Common myeloid progenitor, CD34-positive (primary cell): ENCODE measurements around the gene NAPA.

ENCODE experiments used
- CTCF ChIA-PET: fragments of 350-600 bp; sonication (Branson Sonifier 250); formaldehyde crosslinking; loops from one replicate; lab custom pipeline; 2021; ENCODE audit warnings: antibody characterized with exemption; lab: Charles Lee
- POLR2A ChIA-PET: fragments of 350-600 bp; sonication (Branson Sonifier 250); formaldehyde crosslinking; loops from one replicate; lab custom pipeline; 2021; ENCODE audit warnings: antibody characterized with exemption; lab: Charles Lee
- DNase-seq, 3 donors: peaks; one replicate each; pipeline versions ENCODE4 v3.0.0 to v3.0.0-alpha.2; 2013
- H3K27ac ChIP-seq, 2 experiments: 1 replicate in 1 of 2; 2 replicates in 1 of 2; pipeline ENCODE4 v1.7.0; 2013; ENCODE audit warnings: inconsistent platforms in 2 of 2, low read length in 2 of 2, mild to moderate bottlenecking in 2 of 2, low read depth in 1 of 2, moderate library complexity in 1 of 2; ENCODE audit not compliant: severe bottlenecking in 2 of 2, insufficient read depth in 1 of 2, poor library complexity in 1 of 2
- H3K27me3 ChIP-seq, 5 experiments: replicated peaks in 2 of 5; 1 replicate in 3 of 5; 2 replicates in 2 of 5; pipeline versions ENCODE4 v1.6.1 to v1.7.0; 2013; ENCODE audit warnings: low read length in 4 of 5, mild to moderate bottlenecking in 2 of 5, moderate library complexity in 2 of 5, inconsistent platforms in 1 of 5; ENCODE audit not compliant: insufficient read depth in 5 of 5, control insufficient read depth in 4 of 5
- H3K36me3 ChIP-seq, 4 experiments: 1 replicate in 2 of 4; 2 replicates in 2 of 4; pipeline versions ENCODE4 v1.6.1 to v1.7.0; 2013; ENCODE audit warnings: low read length in 3 of 4, control low read depth in 1 of 4, mild to moderate bottlenecking in 1 of 4; ENCODE audit not compliant: control insufficient read depth in 4 of 4, insufficient read depth in 4 of 4
- H3K4me1 ChIP-seq, 4 experiments: 1 replicate in 3 of 4; 2 replicates in 1 of 4; pipeline versions ENCODE4 v1.6.1 to v1.7.1; 2013; ENCODE audit warnings: low read length in 3 of 4, mild to moderate bottlenecking in 3 of 4, control low read depth in 1 of 4, inconsistent platforms in 1 of 4, moderate library complexity in 1 of 4; ENCODE audit not compliant: control insufficient read depth in 4 of 4, insufficient read depth in 4 of 4; ENCODE audit errors: control extremely low read depth in 1 of 4
- H3K4me3 ChIP-seq, 7 experiments: 1 replicate in 4 of 7; 2 replicates in 3 of 7; pipeline versions ENCODE4 v1.5.1 to v1.7.0; 2013; ENCODE audit warnings: mild to moderate bottlenecking in 7 of 7, low read length in 6 of 7, moderate library complexity in 6 of 7, inconsistent platforms in 2 of 7, low read depth in 2 of 7, control low read depth in 1 of 7; ENCODE audit not compliant: insufficient read depth in 4 of 7, control insufficient read depth in 1 of 7; ENCODE audit errors: extremely low read depth in 1 of 7
- H3K9me3 ChIP-seq, 5 experiments: 1 replicate in 4 of 5; 2 replicates in 1 of 5; pipeline versions ENCODE4 v1.6.1 to v1.7.1; 2013; ENCODE audit warnings: low read length in 4 of 5, mild to moderate bottlenecking in 2 of 5, inconsistent platforms in 1 of 5, low read depth in 1 of 5, moderate library complexity in 1 of 5; ENCODE audit not compliant: control insufficient read depth in 4 of 5, insufficient read depth in 2 of 5; ENCODE audit errors: control extremely low read depth in 1 of 5
- WGBS: methylation state at CpG from one replicate; pipeline ENCODE4 v1.1.5; 2013; ENCODE audit not compliant: insufficient coverage; 5-methylcytosine and 5-hydroxymethylcytosine counted together

NAPA gene

GRCh38 chr19:47526798-47527197, 11.9 kb upstream of the NAPA start:
- POLR2A ChIA-PET, result no interaction called here
- Histone ChIP-seq H3K4me3 (no peak overlapping the region), H3K9me3 (no peaks in the 10 kb centered on the region), H3K4me1 (peaks cover 0 to 6% (median 3%) of the 10 kb centered on the region in 4 experiments), H3K36me3 (no peaks in the 10 kb centered on the region), H3K27me3 (peaks cover 0 to 6% (median 4%) of the 10 kb centered on the region in 5 experiments), H3K27ac (no peak overlapping the region)
- CTCF ChIA-PET, result no interaction called here
- 100% methylated on average over 1 of the region's 3 CpGs for WGBS
- DNase-seq, result no peak

DNA sequence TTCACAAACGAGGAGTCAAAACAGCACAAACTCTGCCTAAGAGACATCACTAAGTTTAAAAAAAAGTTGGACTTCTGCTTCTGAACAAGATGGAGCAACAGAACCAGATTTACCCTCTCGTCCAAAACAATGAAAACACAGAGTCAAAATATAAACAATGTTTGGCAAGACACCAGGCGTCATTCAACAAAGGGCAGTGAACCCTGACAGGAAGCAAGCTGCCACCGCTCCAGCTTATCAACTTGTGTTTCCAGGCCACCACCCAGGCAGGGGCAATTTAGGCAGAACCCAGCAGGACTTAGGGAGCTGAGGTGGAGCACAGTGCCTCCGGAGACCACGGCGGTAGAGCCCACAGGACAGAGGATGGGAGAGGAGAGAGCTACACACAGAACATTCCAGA, 8.6 kb upstream of the NAPA start:
- 68% methylated on average over 4 of the region's 7 CpGs for WGBS

GRCh38 chr19:47521473-47522180, 6.8 kb upstream of the NAPA start:
- peaks cover 7 to 43% (median 19%) of the 10 kb centered on the region in 4 experiments for H3K4me1 ChIP-seq
- no peaks in the 10 kb centered on the region for H3K9me3 ChIP-seq
- DNase-seq, result peak in 1 of 3 donors; percentile 21
- H3K27ac ChIP-seq, result no peak overlapping the region
- peaks cover 0 to 14% (median 4%) of the 10 kb centered on the region in 5 experiments for H3K27me3 ChIP-seq
- POLR2A ChIA-PET, result interaction anchor here (0.7 kb wide), 1 partner anchor 45 kb away, joined by 3 read pairs; no protein-coding TSS in a partner anchor
- H3K36me3 ChIP-seq, result no peaks in the 10 kb centered on the region
- WGBS, result 59% methylated on average over 20 of the region's 20 CpGs
- H3K4me3 ChIP-seq, result peak overlapping the region in 2 of 7 experiments; percentile 10 to 42
- CTCF ChIA-PET, result interaction anchor here (0.7 to 1.6 kb wide), 4 partner anchors 10 to 85 kb away, joined by 3 read pairs; no protein-coding TSS in a partner anchor

More for the DNA sequence above, 8.6 kb upstream of the NAPA start:
- no peak overlapping the region for H3K27ac ChIP-seq
- H3K36me3 ChIP-seq, result no peaks in the 10 kb centered on the region
- CTCF ChIA-PET, result interaction anchor here (1.1 to 1.2 kb wide), 2 partner anchors 9 to 36 kb away, joined by 3 to 4 read pairs; no protein-coding TSS in a partner anchor
- peaks cover 4 to 25% (median 11%) of the 10 kb centered on the region in 4 experiments for H3K4me1 ChIP-seq
- H3K27me3 ChIP-seq, result peaks cover 0 to 14% (median 4%) of the 10 kb centered on the region in 5 experiments
- H3K4me3 ChIP-seq, result no peak overlapping the region
- no peaks in the 10 kb centered on the region for H3K9me3 ChIP-seq
- POLR2A ChIA-PET, result interaction anchor here (0.8 kb wide), 1 partner anchor 55 kb away, joined by 5 read pairs; no protein-coding TSS in a partner anchor
- peak in 1 of 3 donors; percentile 26 for DNase-seq

DNA sequence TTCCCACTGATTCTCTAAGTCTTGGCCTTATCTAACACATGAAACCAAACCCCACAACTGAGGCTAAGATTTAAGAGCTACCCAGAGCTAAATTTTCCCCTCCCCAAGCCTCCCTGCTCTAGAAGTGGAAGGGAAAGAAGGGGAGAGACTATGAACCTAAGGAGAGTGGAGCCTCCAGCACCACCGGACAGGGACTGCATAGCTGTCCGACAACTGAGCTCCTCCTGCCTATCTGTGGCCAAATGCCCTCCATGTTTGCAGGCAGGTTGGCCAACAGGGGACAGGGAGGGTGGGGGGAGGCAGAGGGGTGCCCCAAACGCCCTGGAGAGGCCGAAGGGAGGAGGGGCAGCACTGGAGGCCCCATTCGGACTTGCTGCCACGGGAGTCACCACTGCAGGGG, 6.0 kb upstream of the NAPA start:
- 85% methylated on average over 4 of the region's 6 CpGs for WGBS
- Histone ChIP-seq H3K4me1 (peaks cover 12 to 51% (median 25%) of the 10 kb centered on the region in 4 experiments), H3K27me3 (peaks cover 0 to 14% (median 4%) of the 10 kb centered on the region in 5 experiments), H3K36me3 (no peaks in the 10 kb centered on the region), H3K4me3 (no peak overlapping the region), H3K9me3 (no peaks in the 10 kb centered on the region), H3K27ac (no peak overlapping the region)
- POLR2A ChIA-PET, result no interaction called here
- no peak for DNase-seq
- CTCF ChIA-PET, result interaction anchor here (0.7 to 0.8 kb wide), 2 partner anchors 11 to 23 kb away, joined by 3 read pairs; no protein-coding TSS in a partner anchor

DNA sequence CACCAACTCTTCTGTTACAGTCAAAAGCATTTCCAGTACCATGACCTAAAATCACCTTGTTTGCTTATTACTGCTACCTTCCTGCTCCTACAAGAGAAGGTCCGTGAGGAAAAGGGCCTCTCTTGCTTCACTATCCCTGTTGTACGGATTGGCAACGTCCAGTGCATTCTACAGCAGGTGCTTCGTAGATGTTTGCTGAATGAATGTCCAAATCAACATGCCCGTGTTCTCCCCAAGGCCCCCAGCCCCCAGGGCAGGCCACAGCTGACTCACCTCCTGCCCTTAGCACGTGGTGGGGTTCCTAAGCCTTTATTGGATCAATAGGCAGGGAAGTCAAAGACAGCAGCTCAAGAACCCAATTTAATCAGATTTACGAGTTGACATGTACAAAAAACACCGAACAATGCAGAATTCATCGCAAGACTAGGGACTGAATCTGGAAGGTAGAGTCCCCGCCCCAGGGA, 5.5 kb upstream of the NAPA start:
- Histone ChIP-seq H3K27ac (no peak overlapping the region), H3K9me3 (no peaks in the 10 kb centered on the region), H3K4me3 (no peak overlapping the region), H3K4me1 (peaks cover 13 to 55% (median 29%) of the 10 kb centered on the region in 4 experiments), H3K36me3 (no peaks in the 10 kb centered on the region), H3K27me3 (peaks cover 0 to 14% (median 4%) of the 10 kb centered on the region in 5 experiments)
- POLR2A ChIA-PET, result no interaction called here
- DNase-seq, result no peak
- CTCF ChIA-PET, result interaction anchor here (0.7 to 1.8 kb wide), 3 partner anchors 12 to 23 kb away, joined by 3 to 4 read pairs (median 3); no protein-coding TSS in a partner anchor
- WGBS, result 97% methylated on average over 9 of the region's 10 CpGs

DNA sequence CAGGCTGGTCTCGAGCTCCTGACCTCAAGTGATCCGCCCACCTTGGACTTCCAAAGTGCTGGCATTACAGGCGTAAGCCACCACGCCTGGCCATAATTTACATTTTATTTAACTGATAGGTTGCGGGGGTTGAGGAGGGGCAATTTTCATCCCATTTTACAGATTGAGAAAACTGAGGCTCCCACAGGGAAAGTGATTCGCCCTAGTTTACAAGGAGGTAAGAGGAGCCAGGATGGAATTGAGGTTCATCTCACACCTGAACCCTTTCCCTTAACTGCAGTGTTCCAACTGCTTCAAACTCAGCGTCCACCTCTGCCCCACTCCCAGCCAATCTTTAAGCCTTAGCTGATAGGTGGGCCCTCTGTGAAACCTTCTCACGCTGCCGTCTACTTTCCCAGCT, 4.0 kb upstream of the NAPA start:
- Histone ChIP-seq H3K4me3 (no peak overlapping the region), H3K36me3 (no peaks in the 10 kb centered on the region), H3K27ac (no peak overlapping the region), H3K27me3 (peaks cover 0 to 14% (median 2%) of the 10 kb centered on the region in 5 experiments), H3K9me3 (no peaks in the 10 kb centered on the region), H3K4me1 (peaks cover 13 to 61% (median 37%) of the 10 kb centered on the region in 4 experiments)
- ChIA-PET CTCF (interaction anchor here (0.6 to 1.8 kb wide), 4 partner anchors 12 to 94 kb away, joined by 3 to 4 read pairs (median 4); no protein-coding TSS in a partner anchor), POLR2A (no interaction called here)
- WGBS, result 95% methylated on average over 6 of the region's 9 CpGs
- DNase-seq, result no peak
